Right ventricle myocardium inferior (tissue), 1 donor: ENCODE data around the gene CNTNAP2. TPM values are rescaled to one million over a fixed set of nuclear protein-coding genes. Genes with fewer than 3 reads are reported as not detected.

Experiments
- ATAC-seq: fragments of 200-7000 bp; cut with Tn5 transposase; one replicate; pipeline ENCODE4 v1.9.1; 2020; ENCODE audit warnings: mild to moderate bottlenecking, moderate library complexity
- DNase-seq: peaks from one replicate; pipeline ENCODE4 v3.0.0; 2021; ENCODE audit errors: missing footprints
- intact Hi-C: fragments of 100-400 bp; cut with DNase I; formaldehyde crosslinking; loops from one replicate; pipeline ENCODE4 v1.11.0; 2022
- total RNA-seq: library from RNA; stranded (reverse); fragmentation: NEBNext Ultra II Directional; extraction: Animal tissue kit (Norgen Biotek cat#: 25700); gene quantifications from one replicate; pipeline ENCODE4 v1.2.1, GENCODE V29; 2021
- donor health status: DM: no; HTN: yes; CAD: no; lungs with severe emphysema.

The CNTNAP2 gene
- total RNA-seq, 1 donor from 2014 or later: 0.65 TPM

DNA sequence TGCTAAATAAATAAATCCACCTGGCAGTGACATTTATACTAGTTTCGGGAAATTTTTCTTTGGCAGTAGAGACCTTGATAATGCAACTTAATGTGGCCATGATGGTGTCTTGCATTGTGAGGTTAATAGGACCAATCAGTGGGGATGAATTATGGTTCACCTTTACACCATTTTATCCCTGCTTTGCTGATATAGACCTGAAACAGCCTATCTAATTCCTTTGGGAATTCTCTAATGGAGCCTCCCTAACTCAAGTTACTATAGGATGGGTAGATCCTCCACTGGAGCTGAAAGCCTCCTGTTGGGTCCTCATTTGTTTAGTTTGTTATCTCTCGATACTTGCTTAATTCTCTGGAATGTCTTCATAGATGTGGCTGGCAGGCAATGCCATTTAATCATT is 276.7 kb downstream of the CNTNAP2 start:
- intact Hi-C loops: no loop called here
- ATAC-seq (no peak), DNase-seq (no peak)

DNA sequence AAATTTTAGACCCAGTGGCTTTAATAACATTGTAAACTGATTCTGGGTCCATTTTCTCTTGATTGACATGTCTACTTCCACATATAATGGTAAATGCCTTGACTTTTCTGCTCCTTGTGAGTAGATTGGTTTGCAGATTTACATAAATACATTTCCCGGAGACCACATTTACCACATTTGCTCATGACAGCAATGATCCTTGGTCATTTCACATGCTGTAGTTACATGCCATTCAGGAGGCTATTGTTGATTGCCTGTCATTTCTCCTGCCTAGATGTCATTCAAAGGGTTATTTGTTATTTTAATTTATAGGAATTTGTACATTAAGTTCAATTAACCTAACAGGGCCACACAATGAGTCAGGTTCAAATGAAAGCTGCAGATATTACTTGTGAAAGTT is 280.5 kb downstream of the CNTNAP2 start:
- DNase-seq (no peak), ATAC-seq (no peak)
- intact Hi-C loops: no loop called here

DNA sequence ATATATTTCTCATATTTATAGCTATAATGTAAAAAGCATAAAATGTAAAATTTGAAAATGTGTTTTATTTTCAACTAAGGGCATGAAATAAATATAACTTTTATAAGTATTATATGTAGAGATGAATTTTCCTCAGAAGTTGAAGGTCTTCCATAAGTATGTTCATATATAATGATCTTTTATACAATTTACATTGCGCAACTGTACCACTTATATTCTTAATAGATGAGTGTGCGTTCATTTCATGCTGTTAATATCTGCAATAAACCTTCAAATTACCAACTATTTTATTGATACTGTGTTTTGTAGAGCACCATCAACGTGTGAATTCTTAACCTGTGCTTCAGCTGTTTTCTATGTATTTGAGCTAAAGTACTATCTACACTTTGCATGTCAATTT is 285.3 kb downstream of the CNTNAP2 start:
- ATAC-seq: no peak
- DNase-seq: no peak
- intact Hi-C loops: no loop called here

DNA sequence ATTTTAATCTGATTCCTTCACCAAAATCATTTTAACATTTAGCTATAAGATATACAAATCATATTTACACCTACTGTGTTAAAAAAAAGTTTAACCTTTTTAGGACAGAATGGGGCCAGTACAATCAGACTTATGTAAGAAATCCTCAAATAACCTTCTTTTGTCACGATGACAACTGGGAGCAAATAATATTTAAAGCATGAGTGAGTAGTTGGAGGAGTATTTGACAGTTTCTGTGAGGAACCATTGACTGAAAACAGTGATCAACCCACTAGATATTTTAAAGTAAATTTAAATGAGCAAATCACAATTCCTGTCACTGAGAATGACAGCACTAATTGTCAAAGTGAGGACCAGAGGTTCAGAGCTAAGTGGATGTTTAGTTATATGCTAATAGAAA is 289.1 kb downstream of the CNTNAP2 start:
- no peak for DNase-seq
- no peak for ATAC-seq
- intact Hi-C loops: no loop called here

- ATAC-seq (no peak), DNase-seq (no peak)
- intact Hi-C loops: no loop called here
Observed at GRCh38 chr7:146411975-146412374, 295.4 kb downstream of the CNTNAP2 start.

DNA sequence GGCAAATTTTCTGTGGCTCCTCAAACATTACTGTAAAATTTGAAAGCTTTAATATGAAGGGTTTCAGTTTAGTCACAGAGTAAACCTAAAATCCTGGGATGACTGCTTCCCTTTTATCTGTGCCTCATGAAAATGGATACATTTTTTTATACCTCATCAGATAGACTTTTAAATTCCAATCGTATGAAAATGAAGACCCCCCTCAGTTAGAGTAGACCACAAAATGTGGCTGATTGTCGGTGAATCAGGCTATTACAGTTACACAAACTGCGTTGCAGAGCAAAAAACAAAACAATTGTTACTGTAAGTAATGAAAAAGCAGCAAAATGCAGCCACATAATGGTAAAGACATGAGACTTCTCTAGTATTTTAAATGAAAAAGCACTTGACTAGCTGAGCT is 296.2 kb downstream of the CNTNAP2 start:
- intact Hi-C loops: no loop called here
- ATAC-seq: no peak
- DNase-seq: no peak

- ATAC-seq: no peak
- no peak for DNase-seq
- intact Hi-C loops: no loop called here
Observed at GRCh38 chr7:146414373-146414772, 297.8 kb downstream of the CNTNAP2 start.

- DNase-seq: no peak
- intact Hi-C loops: no loop called here
Observed at GRCh38 chr7:146414937-146415336, 298.3 kb downstream of the CNTNAP2 start.

DNA sequence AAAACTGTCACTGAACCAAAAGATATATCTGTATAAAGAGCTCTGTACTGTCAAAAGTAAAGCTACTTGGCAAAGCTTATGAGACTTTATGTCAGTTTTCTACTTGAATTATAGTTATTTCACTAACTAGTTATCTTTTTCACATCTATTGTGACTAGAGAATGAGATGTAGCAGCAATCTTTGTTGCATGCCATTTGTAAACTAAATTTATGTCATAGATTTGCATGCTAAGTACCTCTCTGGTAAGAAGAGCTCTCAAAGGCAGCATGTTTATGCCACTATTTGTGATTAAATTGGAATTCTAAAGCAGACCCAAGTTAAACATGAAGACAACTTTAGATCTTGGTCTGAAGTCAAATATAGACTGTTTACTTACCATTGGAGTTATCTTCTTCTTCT is 300.6 kb downstream of the CNTNAP2 start:
- DNase-seq: no peak
- intact Hi-C loops: no loop called here
- no peak for ATAC-seq

More at GRCh38 chr7:146414937-146415336, 298.3 kb downstream of the CNTNAP2 start:
- no peak for ATAC-seq

DNA sequence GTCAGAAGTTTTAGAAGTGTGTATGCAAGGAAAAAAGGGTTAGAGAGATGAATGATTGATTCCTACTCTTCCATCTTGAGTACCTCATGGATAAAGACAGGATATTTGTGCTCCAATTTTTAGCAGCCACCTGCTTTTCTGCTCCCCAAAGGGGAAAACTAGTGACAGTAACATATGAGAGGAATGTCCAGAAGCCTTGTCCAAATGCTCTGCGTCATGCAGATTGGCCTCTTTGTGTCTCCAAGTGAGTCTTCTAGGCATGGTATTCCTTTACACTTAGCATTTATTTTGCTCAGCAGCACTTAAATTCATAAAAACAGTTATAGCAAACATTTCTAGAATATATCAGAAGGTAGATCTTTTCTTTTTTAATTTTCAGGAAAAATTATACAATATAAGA is 306.8 kb downstream of the CNTNAP2 start:
- no peak for ATAC-seq
- intact Hi-C loops: no loop called here
- no peak for DNase-seq

- ATAC-seq (no peak), DNase-seq (no peak)
- intact Hi-C loops: no loop called here
Observed at GRCh38 chr7:146424084-146424483, 307.5 kb downstream of the CNTNAP2 start.

DNA sequence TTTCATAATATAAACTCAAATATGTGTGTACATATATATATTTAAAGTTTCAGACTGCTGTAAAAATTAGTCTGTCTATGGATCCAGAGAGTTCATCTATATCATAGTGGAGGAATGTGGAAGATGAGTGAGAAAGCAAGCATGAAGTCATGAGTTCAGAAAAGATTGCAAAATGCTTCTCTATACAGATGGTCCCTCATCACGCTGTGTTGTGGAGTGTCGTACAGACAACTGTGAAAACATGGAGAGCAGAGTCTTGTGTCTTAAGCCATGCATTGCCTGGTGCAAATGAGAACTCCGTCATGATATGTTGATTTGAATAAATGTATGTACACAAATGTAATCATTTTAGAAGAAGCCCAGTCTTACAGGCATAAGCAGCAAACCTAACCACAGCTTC is 316.9 kb downstream of the CNTNAP2 start:
- DNase-seq: no peak
- ATAC-seq: no peak
- intact Hi-C loops: no loop called here

- intact Hi-C loops: no loop called here
Observed at GRCh38 chr7:146443102-146443501, 326.5 kb downstream of the CNTNAP2 start.

DNA sequence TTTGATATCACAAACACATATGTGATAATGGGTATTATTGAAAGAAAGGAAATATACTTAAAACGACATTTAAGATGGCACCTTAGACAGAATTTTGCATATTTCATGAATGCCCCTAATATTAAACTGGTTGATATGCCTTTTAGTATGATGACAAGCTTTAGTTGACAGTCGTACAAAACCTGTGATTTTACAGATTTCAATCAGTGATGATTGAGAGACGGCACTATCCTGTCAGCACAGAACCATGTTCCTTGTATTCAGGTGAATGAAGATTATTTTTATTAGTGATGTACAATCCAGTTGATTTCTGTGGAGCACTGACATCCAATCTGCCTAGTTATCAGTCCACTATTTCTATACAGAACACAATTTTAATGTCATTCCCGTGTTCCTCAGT is 333.0 kb downstream of the CNTNAP2 start:
- ATAC-seq (no peak), DNase-seq (no peak)
- intact Hi-C loops: no loop called here

More at GRCh38 chr7:146443102-146443501, 326.5 kb downstream of the CNTNAP2 start:
- no peak for DNase-seq
- no peak for ATAC-seq

- intact Hi-C loops: no loop called here
- no peak for ATAC-seq
- no peak for DNase-seq
Observed at GRCh38 chr7:146455091-146455655, 338.6 kb downstream of the CNTNAP2 start.

GRCh38 chr7:146479040-146479439 is 362.4 kb downstream of the CNTNAP2 start:
- intact Hi-C loops: no loop called here
- DNase-seq (no peak), ATAC-seq (no peak)

DNA sequence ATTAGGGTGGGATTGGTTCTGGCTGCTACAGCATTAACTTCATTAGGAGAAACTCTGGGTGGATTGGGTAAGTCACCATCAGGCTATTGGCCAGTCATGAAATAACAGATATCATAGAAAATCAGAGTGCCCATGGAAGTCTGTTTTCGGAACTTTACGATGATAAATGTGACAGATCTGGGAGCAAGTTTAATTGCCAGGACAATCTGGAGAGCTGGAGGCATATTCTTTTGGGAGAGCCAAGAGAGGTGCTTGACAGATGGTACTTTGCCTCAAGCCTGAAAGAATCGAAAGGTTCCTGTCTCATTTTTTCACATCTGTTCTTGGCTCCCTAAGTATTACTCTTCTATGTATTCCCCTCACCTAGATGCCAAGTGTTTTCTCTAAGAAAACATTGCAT is 369.9 kb downstream of the CNTNAP2 start:
- DNase-seq (no peak), ATAC-seq (no peak)
- intact Hi-C loops: no loop called here

GRCh38 chr7:146492017-146492416 is 375.4 kb downstream of the CNTNAP2 start:
- ATAC-seq (no peak), DNase-seq (no peak)
- intact Hi-C loops: no loop called here

DNA sequence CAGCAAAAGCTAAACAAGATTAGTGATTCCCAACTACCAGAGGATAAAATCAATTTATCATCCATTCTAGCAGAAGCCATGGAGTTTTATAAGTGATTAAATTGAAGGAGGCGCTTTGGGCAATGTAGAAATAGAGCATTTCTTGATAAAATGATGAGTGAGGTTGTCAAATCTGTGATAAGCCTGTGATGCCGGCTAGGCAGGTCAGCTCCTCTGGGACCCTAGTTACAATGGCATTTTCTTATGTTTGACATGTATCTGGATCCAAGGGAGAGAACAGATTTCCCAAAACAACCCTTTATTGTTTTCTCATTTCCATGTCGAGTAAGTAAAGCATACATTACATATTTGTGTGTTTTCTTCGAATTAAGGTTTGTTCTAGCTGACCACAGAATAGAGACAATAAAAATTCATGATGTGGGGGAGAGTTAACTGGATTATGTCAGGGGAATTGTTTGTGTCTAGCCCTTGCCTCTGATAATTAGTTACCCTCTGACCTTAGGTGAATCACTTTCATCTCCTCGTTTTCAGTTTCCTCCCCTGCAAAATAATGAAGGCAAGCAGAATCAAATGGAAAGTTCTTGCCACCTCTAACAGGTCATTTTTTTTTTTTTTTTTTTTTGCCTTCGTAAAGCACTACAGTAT is 378.5 kb downstream of the CNTNAP2 start:
- ATAC-seq (no peak), DNase-seq (no peak)
- intact Hi-C loops: no loop called here

- intact Hi-C loops: no loop called here
- ATAC-seq (no peak), DNase-seq (no peak)
Observed at GRCh38 chr7:146496657-146497056, 380.1 kb downstream of the CNTNAP2 start.

- ATAC-seq (no peak), DNase-seq (no peak)
- intact Hi-C loops: no loop called here
Observed at GRCh38 chr7:146499970-146500369, 383.4 kb downstream of the CNTNAP2 start.
